Skin of body (tissue), 2 donors: ENCODE data around the gene ZFX. TPM values are rescaled to one million over a fixed set of nuclear protein-coding genes. Genes with fewer than 3 reads are reported as not detected.
A peak's percentile ranks its signal among the peaks of the same experiment; 100 is the strongest.
"Not testable (repeated sequence)": the region's sequence is repeated elsewhere in the genome, so short reads cannot be mapped to it uniquely, and the experiment has no call there.

ENCODE experiments used
- DNase-seq: peaks from one replicate; lab custom pipeline; 2025; lab: John Stamatoyannopoulos, UW
- total RNA-seq: library from RNA; depleted of rRNA; stranded (reverse); fragments of >200 nt; gene quantifications from one replicate; pipeline ENCODE4 v1.2.3, GENCODE V29; 2014

ZFX gene
- total RNA-seq, result 57.1 TPM

DNA sequence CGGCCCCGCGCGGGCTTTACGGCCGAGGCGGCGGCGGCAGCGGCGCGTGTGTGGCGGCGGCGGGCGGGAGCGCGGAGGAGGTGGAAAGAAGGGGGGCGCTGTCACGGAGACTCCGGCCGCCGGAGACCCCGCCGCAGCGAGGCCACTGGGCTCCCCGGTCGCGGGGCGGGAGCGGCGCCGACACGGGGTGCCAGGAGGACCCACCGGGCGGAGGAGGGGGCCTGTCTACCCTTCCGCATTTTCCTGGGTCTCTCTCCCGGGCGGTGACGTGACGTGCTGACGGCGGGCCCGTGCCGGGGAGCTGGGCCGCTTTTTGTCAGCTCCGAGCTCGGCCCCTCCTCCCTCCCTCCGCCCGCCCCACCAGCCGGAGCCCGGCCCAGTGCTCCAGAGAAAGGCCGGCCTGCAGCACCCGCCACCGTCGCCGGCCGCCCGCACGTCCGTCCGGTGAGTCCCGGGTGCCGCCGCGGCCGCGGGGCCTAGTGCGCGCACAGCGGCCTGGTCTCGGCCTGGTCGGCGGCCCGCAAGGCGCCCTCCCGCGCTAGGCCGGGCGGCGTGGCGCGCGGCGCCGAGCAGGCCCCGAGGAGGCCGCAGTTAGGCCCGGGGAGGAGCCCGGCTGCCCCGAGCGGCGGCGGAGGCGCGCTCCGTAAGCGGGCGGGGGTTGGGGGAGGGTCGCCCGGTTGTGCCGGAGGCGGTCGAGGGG is at the start of gene ZFX:
Gene ZFX (plus strand): TSS at position 379 of the 700 bp plus-strand sequence. CDS start 23,014 bp downstream, outside the sequence.
- DNase-seq, result no peak

- DNase-seq, result no peak
Observed at GRCh38 chrX:24100713-24101112, 48.8 kb upstream of the ZFX start.

DNA sequence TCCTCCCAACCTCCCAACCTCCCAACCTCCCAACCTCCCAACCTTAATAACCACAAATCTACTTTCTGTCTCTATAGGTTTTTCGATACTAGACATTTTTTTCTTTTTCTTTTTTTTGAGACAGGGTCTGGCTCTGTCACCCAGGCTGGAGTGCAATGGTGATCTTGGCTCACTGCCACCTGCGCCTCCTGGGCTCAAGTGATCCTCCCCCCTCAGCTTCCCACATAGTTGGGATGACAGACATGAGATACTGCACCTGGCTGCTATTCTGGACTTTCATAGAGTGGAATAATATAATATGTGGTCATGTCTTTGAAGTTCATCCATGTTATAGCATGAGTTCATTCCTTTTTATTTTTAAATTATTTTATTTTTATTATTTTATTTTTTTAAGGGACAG is 39.5 kb upstream of the ZFX start:
- no peak for DNase-seq

DNA sequence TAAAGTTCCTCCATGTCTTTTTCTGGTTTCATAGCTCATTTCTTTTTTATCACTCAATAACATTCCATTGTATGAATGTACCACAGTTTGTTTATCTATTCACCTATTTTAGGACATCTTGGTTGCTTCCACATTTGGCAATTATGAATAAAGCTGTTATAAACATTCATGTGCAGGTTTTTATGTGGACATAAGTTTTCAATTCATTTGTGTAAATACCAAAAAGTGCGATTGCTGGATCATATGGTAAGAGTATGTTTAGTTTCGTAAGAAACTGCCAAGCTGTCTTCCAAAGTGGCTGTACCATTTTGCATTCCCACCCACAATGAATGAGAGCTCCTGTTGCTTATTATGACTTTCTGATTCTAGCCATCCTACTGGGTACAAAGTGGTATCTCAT is 36.3 kb upstream of the ZFX start:
- no peak for DNase-seq

GRCh38 chrX:24117258-24117657 is 32.3 kb upstream of the ZFX start:
- DNase-seq, result peak; percentile 71

DNA sequence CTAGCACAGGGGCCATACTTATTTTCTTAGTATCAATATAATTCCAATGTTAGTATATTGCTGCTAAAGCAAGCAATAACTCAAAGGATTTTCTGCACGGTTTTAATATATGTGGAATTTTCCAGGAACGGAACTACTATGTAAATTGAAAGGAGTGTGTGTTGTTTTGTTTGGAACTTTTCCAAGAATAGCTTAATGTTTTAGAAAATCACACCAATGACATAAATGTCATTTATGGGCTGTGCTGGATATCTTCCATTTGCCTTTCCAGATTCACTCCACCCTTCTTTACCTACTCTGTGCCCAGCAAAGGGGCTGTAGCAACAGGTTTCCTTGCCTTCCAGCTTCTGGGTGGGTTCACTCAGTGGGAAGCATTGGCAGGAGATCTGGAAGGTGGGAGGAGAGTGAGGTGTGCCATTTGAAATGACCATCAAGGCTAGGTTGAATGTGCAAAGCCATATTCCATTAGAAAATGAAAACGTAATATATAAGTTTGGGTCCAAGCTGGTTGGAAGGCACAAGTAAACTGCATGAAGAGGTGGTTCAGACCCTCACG is 25.2 kb upstream of the ZFX start:
- DNase-seq, result no peak

- DNase-seq, result no peak
Observed at GRCh38 chrX:24125028-24125612, 24.4 kb upstream of the ZFX start.

DNA sequence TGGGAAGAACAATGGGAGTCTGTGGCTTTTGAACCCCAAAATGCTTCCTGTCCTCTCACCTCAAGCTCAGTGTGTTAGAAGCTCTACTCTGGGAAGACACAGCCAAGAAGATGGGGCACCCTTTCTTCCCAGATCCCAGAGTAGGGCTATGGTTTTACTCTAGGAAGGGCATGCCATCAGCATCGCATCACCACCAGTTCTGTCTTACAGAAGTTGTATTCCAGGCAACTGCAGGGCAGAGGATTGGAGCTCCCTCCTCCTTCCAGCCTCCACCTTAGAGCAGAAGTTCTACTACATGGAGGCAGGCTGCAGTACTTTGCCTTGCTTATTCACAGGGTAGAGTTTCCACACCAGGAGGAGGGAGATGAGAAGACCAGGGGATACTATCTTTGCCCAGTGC is 18.1 kb upstream of the ZFX start:
- no peak for DNase-seq

DNA sequence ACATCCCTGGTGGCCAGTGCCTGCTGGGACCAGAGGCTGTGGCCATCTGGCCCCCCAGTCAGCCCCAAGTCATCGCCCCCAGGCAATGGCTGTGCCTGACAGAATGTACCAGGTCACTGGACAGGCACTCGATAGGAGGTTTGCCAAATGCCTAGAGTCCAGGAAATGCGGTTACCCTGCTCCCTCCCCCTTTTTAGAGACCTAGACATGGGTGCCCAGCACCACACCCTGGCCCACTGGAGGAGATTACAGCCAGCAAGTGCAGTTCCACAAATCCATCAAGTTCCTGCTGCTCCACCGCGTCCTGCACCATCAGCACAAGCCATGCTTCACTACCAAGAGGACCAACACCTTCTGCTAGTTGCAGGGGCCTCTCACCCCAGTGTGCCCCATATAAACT is 16.2 kb upstream of the ZFX start:
- DNase-seq, result no peak

DNA sequence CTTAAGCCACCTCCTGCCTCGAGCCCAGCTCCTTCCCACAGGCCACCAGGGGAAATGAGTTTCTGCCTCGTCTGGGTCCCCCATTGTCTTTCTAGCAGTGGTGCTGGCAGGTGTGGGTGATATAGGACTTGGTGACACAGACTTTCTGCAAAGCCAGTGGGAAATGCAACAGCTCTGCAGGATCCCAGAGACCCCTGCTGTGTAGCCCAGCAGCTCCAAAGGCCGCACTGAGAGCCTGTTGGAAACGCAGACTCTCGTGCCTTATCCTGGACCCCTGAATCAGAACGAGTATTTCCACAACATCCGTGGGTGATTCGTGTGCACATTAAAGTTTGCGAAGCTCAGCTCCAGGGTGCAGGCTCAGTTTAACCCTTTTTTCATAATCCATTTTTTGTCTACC is 13.8 kb upstream of the ZFX start:
- not testable (repeated sequence) for DNase-seq

GRCh38 chrX:24137192-24137591 is 12.3 kb upstream of the ZFX start:
- no peak for DNase-seq

DNA sequence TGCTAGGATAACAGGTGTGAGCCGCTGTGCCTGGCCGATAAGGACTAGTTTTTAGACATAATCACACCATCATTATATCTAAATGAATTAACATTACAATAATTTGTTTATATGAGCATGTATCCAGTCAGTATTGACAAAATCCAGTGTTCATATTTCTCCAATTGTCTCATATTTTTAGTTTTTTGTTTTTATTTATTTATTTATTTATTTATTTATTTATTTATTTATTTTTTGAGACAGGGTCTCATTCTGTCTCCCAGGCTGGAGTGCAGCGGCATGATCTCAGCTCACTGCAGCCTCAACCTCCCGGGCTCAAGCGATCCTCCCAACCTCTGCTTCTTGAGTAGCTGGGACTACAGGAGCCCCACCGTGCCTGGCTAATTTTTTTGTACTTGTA is 5.5 kb upstream of the ZFX start:
- not testable (repeated sequence) for DNase-seq

- DNase-seq, result no peak
Observed at GRCh38 chrX:24144528-24144927, 5.0 kb upstream of the ZFX start.

DNA sequence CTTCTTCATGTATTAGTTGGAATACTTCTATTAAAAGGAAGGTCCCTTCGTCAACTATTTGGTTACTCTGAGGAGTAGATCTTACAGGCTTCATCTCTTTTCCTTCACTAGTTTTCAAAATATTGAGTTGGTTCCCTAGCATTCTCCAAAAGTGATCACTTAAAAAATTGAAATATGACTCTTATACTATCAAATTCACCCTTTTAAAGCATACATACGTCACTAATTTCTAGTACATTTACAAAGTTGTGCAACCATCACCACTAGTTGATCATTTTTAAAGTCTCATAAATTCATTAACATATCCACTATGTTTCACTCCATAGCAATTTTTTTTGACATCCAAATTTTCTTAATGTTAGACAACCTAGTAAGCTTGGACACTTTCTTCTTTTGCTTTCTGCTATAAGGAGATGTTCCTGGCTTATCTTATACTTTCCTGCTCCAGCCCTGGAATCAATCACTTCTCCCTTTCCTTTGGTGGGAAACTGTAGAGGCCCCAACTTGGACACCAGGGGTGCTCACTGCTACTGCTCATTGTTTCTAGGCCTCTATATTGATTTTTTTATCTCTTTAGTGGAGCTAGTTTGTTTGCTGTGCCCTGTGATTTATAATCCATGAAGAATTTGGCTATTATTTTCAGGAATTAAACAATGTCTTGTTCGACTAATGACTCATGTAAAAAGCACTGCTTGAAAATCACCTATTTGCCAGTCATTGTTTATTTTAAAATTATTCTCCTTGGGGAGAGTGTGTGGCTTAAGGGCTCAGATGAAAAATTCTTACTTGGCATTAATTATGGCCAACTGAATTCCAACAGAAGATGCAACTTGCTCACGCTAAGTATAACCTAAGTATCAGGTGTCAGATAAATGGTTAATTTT is 4.0 kb upstream of the ZFX start:
- no peak for DNase-seq

GRCh38 chrX:24146283-24146949 is 3.1 kb upstream of the ZFX start:
- no peak for DNase-seq

DNA sequence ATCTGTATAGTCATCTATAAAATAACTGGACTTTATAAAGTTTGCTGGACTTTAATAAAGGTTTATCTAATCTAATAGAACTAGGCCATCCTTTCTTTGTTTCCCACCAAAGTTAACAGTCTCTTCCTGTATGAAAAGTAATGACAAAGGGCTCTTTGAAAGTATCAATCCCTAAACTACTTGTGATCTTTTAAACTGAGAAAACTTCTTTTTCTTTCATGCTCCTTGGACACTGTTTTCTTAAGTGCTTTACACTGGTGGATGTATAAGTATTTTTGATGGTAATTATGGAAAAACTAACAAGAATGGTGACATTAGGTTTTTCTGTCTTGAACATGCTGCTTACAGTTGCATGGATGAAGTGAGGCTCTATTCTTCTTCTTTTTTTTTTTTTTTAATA is 2.4 kb upstream of the ZFX start:
- DNase-seq, result no peak

DNA sequence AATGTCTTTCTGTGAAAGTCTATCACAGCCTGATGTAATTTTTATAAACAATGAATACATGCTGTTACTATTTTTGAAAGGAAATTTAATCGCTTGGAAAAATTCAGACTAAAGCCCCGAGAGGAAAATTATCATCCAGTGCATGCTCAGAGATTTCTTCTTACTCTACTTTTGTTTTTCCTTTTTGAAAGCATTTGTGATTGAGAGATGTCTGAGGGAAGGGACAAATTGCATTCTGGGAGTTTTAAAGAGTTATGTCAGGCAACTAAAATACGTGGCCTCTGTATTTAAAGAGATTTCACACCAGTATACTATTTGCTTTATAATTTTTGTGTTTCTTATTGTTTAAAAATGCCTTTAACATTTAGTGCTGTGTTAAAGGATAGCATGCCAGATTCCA is 1.4 kb upstream of the ZFX start:
- peak; percentile 7 for DNase-seq

- peak; percentile 53 for DNase-seq
Observed at GRCh38 chrX:24148535-24149350, 786 bp upstream of the ZFX start.

- peak; percentile 80 for DNase-seq
Observed at GRCh38 chrX:24150051-24150790, 692 bp downstream of the ZFX start.

GRCh38 chrX:24150898-24151297 is 1.4 kb downstream of the ZFX start:
- DNase-seq, result no peak
